Right ventricle myocardium superior (tissue), 1 donor: ENCODE data around the gene WNT1. TPM values are rescaled to one million over a fixed set of nuclear protein-coding genes. Genes with fewer than 3 reads are reported as not detected.

Experiments used
- ATAC-seq: fragments of 200-7000 bp; cut with Tn5 transposase; one replicate; pipeline ENCODE4 v1.9.1; 2020; ENCODE audit warnings: mild to moderate bottlenecking; ENCODE audit not compliant: poor library complexity
- DNase-seq: peaks from one replicate; pipeline ENCODE4 v3.0.0-alpha.2; 2020
- intact Hi-C: fragments of 100-400 bp; cut with DNase I; formaldehyde crosslinking; loops from one replicate; pipeline ENCODE4 v1.11.2; 2022
- total RNA-seq: library from RNA; stranded (reverse); fragmentation: NEBNext Ultra II Directional; extraction: Animal tissue kit (Norgen Biotek cat#: 25700); gene quantifications from one replicate; pipeline ENCODE4 v1.2.1, GENCODE V29; 2021
- donor health status: DM: no; HTN: yes; CAD: no; lungs with severe emphysema.

WNT1 gene
- total RNA-seq, 1 donor from 2014 or later, result not detected

DNA sequence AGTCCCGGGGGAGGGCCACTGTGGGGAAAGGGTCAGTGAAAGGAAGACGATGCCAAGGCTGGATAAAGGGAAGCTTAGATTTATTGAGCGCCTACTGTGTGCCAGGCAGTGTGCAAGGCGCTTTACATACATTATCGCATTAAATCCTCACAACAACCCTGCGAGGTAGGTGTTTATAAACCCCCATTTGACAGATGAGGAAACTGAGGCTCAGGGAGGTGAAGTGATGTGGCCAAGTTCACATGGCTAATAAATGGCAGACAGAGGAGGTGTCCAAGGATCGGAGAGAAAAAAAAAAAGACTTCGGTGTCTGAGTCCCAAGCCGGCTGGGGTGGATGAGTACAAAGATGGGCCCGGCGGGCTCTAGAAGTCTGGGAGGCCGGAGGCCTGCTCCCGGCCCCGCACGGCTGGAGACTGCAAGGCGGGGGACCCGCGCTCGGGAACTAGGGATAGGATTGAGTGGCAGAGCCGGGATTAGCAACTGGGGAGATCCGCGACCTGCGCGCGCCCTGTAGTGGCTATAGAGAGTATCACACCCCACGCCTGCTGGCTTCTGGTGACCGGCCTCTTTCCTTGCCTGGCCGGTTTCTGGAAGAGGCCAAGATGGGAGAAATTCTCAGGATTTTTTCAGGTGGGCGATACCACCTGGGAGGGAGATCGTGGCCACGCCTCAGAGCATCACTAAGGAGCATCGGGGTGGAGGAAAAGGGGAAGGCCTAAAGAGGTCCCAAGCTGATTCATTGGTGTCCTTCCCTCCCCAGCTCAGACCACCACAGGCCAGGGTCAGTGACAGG lies 17.2 kb downstream of the WNT1 start:
- intact Hi-C loops, result loop anchor here (5.0 kb wide), 1 partner anchor 143 kb away; the partner anchor contains the start of gene DDX23
- ATAC-seq (peak; percentile 86), DNase-seq (peak; percentile 89)

DNA sequence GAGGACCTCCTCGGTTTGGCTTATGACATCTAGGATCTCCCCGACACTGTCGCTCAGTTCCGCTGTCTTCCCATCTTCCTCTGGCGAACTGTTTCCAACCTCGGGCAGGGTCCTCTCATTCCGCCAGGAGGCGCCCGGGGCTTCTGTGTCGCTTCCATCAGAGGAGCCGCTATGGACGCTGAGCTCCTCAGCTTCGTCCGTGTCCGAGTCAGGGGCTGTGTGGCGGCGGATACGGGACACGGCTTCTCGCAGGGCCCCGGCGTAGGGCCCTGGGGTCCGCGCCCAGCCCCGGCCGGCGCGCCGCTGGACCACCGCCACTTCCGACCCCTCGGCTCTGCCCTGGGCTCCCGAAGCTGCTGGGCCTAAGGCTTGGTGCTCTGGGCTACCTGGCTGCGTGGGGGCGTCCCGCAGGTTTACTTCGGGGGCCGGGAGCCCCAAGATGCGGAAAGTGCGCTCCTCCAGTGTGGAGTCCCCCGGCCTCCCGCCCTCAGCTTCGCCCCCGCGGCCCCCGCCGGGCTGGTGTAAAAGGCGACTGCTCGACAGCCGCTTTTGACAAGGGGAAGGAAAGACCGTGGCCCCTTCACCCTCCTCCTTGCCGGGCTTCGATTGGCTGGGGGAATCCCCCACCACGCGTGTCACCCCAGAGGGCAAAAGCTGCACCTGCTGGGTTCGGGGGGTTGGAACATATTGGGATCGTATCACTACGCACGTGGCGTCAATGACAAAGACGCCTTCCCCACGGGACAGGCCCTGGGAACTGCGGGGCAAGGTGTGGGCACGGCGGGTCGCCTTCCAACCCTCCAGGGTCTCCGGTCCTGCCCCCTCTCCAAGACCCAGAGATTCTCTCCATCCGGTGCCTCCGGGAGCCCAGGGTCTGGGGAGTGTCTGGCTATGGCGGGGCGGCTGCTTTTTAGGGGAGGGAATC lies 18.9 kb downstream of the WNT1 start:
- intact Hi-C loops, result loop anchor here (5.0 kb wide), 1 partner anchor 145 kb away; the partner anchor contains the start of gene DDX23
- ATAC-seq (peak; percentile 76), DNase-seq (peak; percentile 89)

DNA sequence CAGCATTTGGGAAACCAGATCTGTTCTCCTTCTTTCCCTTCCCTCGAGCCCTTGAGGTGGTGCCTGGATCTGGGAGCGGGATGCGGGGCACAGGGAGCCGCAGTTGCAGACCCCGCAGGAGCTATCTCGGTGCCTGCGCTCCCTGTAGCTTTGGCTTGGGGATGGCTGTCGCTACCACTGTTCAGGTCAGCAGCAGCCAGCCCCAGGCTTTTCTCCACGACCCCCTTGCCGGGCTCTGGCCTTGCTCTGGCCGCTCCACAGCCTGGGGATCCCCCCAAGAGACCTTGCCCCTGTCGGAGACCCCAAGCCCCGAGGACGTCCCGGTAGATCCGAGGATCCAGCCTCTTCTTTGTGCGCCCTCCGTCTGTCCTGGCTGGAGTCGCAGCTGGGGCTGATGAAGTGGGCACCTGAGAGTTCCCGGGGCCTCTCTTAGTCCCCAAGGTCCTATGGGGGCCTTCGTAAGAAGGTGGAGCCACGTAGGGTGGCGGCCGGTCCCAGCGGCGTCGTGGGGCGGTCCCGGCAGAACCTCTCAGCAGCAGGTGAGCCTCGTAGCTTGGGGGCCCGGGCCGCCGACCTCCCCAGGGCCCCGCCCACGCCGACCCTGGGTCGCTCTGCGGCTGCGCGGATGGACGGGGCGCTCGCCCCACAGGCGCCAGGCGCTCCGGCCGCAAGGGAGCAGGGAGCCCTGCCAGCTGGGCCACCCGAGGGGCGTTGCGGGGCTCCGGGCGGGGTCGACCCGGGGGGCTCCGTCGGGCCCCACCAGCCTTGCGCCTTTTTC lies 19.8 kb downstream of the WNT1 start:
- DNase-seq (no peak), ATAC-seq (no peak)
- intact Hi-C loops, result loop anchor here (5.0 kb wide), 1 partner anchor 146 kb away; the partner anchor contains the start of gene DDX23

DNA sequence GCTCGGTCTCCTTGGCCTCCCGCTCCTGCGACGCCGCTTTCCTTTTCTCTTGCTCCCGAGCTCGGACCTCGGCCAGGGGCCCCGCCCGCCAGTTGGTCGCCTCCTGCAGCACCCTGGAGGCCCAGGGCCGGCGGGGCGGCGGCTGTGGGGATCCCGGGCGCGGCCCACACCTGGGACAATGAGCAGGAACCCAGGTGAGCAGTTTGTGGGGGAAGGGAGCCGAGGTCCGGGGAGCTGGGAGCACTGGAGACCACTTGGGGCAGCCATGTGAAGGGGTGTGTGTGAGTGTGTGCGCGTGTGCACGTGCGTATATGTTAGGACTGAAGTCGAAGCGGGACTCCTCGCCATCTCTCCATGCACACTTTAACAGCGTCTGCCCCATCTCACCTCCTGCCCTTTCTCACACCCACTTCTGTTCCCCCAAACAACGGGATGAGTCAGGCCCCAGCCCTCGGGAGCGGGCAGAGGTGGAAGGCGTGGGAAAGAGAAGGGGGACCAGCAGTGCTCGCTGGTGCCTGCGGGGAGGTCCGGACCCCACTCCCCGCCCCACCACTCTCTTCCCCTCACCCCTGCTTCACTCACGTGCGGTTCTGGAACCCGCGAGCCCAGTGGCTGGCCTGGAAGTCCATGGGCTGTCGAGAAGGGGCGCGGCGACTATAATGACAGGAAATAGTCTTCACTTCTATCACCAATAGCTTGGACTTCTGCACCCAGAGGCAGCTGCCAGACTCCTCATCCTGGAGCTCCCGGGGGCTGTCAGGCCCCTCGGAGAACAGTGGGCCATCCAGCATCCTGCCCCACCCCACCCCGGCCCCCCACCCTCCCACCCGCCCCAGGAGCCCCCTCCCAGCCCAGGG lies 20.6 kb downstream of the WNT1 start:
- peak; percentile 51 for DNase-seq

DNA sequence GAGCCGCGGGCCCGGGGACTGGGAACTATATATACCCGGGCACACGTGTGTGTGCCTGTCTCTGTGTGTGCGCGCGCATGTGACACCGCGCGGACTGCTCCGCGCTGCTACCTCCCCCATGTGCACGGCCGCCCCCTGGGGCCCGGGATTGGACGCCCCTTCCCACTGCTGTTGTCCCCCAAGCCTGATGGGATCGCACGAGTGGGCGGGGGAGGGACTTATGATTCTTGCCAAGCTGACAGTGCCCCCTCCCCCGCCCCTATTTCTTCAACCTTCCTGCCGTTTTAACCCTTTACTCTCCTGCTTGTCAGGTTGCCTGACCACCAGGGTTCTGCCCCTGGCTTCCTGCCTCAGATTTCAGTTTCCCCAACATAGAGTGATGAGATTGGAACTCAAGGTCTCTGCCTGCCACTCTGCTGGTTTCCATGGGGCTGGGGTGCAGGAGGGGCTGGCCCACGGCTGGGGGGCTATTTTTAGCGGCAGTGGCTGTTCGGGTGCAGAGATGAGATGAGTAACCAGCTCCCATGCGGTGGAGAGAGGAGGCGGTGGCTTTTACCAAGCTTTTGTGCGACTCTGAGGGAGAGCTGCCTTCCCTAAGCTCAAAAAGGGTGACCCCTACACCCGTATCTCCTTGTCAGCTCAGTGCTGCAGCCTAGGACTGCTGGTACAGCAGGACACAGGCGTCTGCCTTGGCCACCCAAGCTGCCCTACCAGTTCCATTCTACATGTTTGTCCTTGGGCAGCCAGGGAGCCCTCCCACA lies 21.4 kb downstream of the WNT1 start, which contains the start of gene DDN:
TSS of gene DDN (minus strand) at position 5 of the 761 bp plus-strand sequence. CDS start 88 bp downstream, outside the sequence.
- intact Hi-C loops, result loop anchor here (5.0 kb wide), 1 partner anchor 147 kb away; the partner anchor contains the start of gene DDX23
- DNase-seq, result peak; percentile 56
- ATAC-seq, result peak; percentile 38

More for the DNA sequence above, 20.6 kb downstream of the WNT1 start:
- ATAC-seq, result no peak
- intact Hi-C loops, result loop anchor here (5.0 kb wide), 1 partner anchor 146 kb away; the partner anchor contains the start of gene DDX23

DNA sequence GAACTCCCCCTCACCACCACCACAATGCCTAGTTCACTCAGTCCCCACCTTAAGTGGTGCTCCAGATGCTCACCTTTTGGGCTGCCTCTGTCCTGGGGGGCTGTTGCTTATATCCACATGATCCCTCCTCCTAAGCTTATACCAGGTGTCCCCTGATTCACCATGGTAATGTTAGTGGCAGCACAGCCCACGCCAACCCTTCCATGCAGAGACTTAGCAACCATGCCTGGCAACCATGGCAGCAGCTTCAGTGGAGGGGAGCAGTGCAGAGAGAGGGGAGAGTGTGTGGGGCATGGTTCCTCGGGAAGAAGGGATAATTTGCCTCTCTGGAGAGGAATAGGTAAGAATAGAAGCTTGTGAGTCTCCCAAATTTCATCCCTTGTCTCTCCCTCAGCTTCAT lies 22.2 kb downstream of the WNT1 start:
- no peak for DNase-seq
- intact Hi-C loops, result no loop called here
- no peak for ATAC-seq

DNA sequence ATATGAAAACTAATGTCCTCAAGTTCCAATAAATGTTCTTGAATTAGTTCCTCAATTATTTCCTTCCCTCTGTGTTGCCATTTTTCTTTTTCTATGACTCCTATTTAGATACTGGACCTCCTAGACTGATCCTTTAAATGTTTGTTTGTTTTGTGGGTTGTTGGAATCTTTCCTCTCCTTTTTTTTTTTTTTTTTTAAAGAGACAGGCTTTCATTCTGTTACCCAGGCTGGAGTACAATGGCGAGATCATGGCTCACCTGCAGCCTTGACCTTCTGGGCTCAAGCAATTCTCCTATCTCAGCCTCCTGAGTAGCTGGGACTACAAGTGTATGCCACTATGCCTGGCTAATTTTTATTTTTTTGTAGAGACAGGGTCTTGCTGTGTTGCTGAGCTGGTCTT lies 30.8 kb downstream of the WNT1 start:
- ATAC-seq (no peak), DNase-seq (no peak)
- intact Hi-C loops, result no loop called here

DNA sequence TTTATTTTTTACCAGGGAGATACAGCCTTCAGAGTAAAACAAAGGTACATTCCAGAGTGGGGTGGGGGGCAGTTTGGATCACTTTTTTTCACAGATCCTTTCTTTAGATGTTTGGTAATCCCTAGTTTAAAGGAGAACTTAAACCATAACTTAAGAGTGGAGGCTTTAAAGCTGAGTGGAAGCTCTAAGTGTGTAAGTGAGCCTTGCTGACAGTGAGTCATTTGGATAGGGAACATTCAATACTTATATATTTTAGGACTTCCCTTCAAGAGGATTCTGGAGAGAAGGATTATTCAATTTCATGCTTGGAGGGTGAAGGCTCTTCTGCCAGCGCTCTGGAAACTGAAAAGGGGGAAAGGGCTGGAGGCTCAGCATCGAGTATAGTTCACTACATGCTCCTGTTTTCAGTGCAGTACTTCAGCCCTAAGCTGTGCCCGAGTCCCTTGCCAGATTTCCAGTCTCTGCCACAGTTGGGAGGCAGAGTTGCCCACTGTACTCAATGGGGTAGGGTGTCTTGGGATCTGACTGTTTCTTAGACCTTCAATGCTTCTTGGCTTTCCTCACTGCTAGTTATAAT lies 32.1 kb downstream of the WNT1 start:
- intact Hi-C loops, result no loop called here
- DNase-seq (no peak), ATAC-seq (no peak)

DNA sequence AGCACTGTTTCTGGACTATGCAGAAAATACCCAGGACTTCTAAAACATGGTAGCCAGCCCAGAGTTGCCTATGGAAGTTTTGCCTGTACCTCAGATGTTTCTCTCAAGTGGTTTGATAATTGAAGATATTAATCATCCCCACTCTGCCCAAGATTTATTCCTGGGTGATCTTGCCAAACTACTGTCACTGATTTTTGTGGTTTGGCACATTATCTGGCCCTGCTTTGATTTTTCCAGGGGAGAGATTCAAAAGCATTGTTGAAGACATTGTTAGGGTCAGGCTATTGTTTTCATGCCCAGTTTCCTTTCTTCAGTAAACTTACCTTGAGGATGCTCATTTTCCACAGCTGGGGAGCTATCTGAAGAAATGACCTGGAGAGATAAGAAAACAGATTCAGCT lies 34.6 kb downstream of the WNT1 start:
- ATAC-seq (no peak), DNase-seq (no peak)
- intact Hi-C loops, result no loop called here

DNA sequence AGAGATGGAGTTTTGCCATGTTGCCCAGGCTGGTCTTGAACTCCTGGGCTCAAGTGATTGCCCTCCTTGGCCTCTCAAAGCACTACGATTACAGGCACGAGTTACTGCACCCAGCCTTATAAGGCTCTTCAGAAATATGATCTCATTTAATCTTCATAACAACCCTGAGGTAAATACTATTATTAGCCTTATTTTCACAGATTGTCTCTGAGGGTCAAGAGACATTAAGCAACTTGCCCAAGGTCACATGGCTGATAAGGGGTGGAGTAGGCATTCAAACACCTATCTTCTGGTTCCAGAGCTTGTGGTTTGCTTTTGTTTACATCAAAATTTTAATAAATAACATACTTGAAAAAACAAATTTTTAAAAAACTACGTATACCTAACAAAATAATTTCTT lies 35.3 kb downstream of the WNT1 start:
- intact Hi-C loops, result no loop called here
- DNase-seq, result no peak
- no peak for ATAC-seq

DNA sequence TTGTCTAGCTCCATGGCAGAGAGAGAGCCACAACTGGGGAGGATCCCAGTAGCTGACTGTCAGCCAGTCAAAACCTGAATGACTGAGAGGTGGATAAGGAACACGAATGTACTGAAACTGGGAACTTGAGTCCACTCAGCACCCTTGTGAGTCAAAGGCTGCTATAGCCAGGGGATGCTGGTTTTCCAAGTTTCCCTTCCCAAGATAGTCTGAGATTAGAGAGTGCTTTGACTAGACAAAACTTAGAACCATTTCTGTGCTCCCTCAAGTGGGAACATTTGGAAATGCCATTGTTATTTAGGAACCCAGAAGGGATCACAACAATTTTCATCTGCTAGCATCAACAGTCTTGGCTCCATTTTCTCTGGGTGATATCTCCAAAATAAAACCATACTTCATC lies 36.4 kb downstream of the WNT1 start:
- ATAC-seq, result no peak
- no peak for DNase-seq
- intact Hi-C loops, result no loop called here

DNA sequence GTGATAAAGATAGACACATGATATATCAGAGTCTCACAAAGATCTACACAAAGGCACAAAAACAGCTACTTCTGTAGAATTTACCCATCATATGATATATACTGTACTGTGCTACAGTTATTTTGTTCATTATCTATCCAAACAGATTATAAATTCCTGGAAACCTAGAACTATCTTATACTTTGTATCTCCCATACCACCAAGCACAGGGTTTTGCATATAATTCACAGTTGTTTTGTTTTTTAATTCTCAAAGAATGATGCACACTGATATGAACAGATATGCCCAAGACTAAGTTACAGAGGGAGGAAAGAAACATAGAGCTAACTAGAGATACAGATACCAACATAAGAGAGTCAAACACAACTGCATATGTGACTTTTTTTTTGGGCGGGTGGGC lies 37.1 kb downstream of the WNT1 start:
- ATAC-seq (no peak), DNase-seq (no peak)
- intact Hi-C loops, result no loop called here

DNA sequence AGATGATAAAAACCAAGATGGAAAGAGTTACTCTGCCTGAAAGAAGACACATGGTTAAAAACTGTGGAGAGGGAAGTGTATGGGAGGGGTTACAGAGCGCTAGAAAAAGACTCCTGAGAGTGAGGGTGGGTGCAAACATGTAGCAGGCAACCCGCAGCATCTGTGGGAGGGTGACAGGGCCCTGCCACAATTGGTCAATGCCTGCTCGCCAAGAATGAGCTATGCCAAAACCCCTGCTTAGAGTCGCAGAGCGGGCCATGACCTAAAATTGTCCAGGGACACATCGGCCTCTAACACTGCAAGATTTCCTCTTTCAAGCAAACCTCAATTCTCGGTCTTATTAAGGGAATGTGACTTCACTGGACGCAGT lies 39.8 kb downstream of the WNT1 start:
- DNase-seq (no peak), ATAC-seq (peak; percentile 54)
- intact Hi-C loops, result no loop called here

DNA sequence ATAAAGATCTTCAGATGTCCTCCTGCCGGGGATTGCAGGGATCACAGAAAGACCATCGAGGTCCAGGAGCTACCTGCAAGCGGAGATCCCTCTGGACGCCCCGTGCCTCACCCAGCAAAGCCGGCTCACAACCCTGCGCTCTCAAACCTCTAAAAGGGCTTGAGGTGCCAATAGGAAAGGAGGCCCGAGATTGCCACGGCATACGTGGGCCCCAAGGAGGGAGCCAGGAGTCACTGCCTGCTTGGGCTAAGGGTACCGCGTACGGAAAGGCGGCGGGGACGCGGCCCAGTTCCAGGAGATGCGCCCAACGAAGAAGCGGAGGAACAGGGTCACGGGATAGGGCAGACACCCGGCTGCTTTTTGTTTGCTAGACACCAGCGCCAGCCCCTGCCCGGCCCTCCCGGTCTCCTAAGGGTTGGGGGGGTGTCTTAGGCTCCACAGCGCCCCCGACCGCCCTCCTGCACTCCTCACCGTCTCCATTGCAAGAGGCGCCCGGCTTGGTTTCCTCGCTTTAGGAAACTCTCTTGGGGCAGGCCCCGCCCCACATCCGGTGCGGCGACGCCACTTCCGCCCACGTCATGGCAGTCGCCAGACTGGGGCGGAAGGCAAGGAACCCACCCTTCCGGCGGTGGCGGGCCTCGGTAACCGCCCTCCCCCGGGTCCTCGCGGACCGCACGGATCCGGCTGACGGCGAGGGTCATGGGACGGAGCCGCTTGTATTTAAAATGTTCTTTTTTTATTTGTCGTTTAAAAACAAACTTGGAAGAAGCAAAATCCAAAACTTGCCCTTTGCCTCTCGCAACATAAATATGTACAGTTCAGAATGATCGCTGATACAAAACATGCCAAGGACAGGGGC lies 40.4 kb downstream of the WNT1 start, which contains the start of gene PRKAG1:
TSS of gene PRKAG1 (minus strand) at position 516 of the 859 bp plus-strand sequence. CDS start at position 480, 36 bp downstream.
- peak; percentile 98 for DNase-seq
- intact Hi-C loops, result no loop called here

DNA sequence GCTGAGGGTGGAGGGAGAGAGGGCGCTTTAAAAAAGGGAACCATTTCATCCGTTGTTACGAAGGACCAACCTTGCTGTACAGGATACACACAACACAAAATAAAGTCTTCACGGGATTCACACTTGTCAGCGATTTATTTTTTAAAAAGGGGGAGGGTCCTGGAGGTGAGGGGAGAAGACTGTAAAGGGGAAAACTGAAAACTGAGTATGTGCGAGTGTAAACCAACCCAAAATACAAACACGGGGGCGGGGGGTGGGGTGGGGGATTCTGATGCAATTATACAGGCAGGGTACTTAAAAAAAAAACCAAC lies 41.0 kb downstream of the WNT1 start:
- intact Hi-C loops, result no loop called here
- peak; percentile 14 for ATAC-seq
- DNase-seq, result no peak

More for the DNA sequence above, 40.4 kb downstream of the WNT1 start, which contains the start of gene PRKAG1:
- ATAC-seq, result peak; percentile 96
